Measurements from ENCODE around the gene ZNF410.
"Not testable (repeated sequence)": the region's sequence is repeated elsewhere in the genome, so short reads cannot be mapped to it uniquely, and the experiment has no call there.

Gene ZNF410

GRCh38 chr14:73865534-73866113, 21.0 kb upstream of the ZNF410 start:
- Histone ChIP-seq H3K27me3 (ENCODE audit: insufficient read depth, low read length) (no peaks in the 10 kb centered on the region), H3K4me3 (ENCODE audit: low read length) (no peak overlapping the region), H2AFZ (ENCODE audit: low read depth, low read length) (no peak overlapping the region), H3K4me1 (ENCODE audit: insufficient read depth, low read length) (no peaks in the 10 kb centered on the region), H3K9me3 (ENCODE audit: low read length) (no peaks in the 10 kb centered on the region), H3K36me3 (ENCODE audit: insufficient read depth, low read length) (peaks cover 21% of the 10 kb centered on the region)

- not testable (repeated sequence) for H3K4me3 ChIP-seq (ENCODE audit: low read length); H2AFZ ChIP-seq (ENCODE audit: low read depth, low read length); H3K36me3 ChIP-seq (ENCODE audit: insufficient read depth, low read length); H3K4me1 ChIP-seq (ENCODE audit: insufficient read depth, low read length); H3K9me3 ChIP-seq (ENCODE audit: low read length); H3K27me3 ChIP-seq (ENCODE audit: insufficient read depth, low read length)
These were observed 16.9 kb upstream of the ZNF410 start for GRCh38 chr14:73869754-73870153.

GRCh38 chr14:73870525-73871235, 16.0 kb upstream of the ZNF410 start:
- Histone ChIP-seq H3K27me3 (ENCODE audit: insufficient read depth, low read length) (no peaks in the 10 kb centered on the region), H3K36me3 (ENCODE audit: insufficient read depth, low read length) (peaks cover 3% of the 10 kb centered on the region), H3K4me3 (ENCODE audit: low read length) (no peak overlapping the region), H3K9me3 (ENCODE audit: low read length) (no peaks in the 10 kb centered on the region), H3K4me1 (ENCODE audit: insufficient read depth, low read length) (no peaks in the 10 kb centered on the region), H2AFZ (ENCODE audit: low read depth, low read length) (no peak overlapping the region)

GRCh38 chr14:73873660-73874059, 13.0 kb upstream of the ZNF410 start:
- Histone ChIP-seq H2AFZ (ENCODE audit: low read depth, low read length) (no peak overlapping the region), H3K4me1 (ENCODE audit: insufficient read depth, low read length) (no peaks in the 10 kb centered on the region), H3K9me3 (ENCODE audit: low read length) (no peaks in the 10 kb centered on the region), H3K36me3 (ENCODE audit: insufficient read depth, low read length) (peaks cover 3% of the 10 kb centered on the region), H3K4me3 (ENCODE audit: low read length) (no peak overlapping the region), H3K27me3 (ENCODE audit: insufficient read depth, low read length) (no peaks in the 10 kb centered on the region)

GRCh38 chr14:73877790-73878189, 8.9 kb upstream of the ZNF410 start:
- Histone ChIP-seq H3K9me3 (ENCODE audit: low read length) (no peaks in the 10 kb centered on the region), H3K27me3 (ENCODE audit: insufficient read depth, low read length) (no peaks in the 10 kb centered on the region), H3K4me3 (ENCODE audit: low read length) (no peak overlapping the region), H3K36me3 (ENCODE audit: insufficient read depth, low read length) (no peaks in the 10 kb centered on the region), H2AFZ (ENCODE audit: low read depth, low read length) (no peak overlapping the region), H3K4me1 (ENCODE audit: insufficient read depth, low read length) (no peaks in the 10 kb centered on the region)

- no peaks in the 10 kb centered on the region for H3K9me3 ChIP-seq (ENCODE audit: low read length)
- no peak overlapping the region for H3K4me3 ChIP-seq (ENCODE audit: low read length)
- H3K36me3 ChIP-seq (ENCODE audit: insufficient read depth, low read length) = no peaks in the 10 kb centered on the region
These were observed 8.2 kb upstream of the ZNF410 start for GRCh38 chr14:73878436-73878835.

GRCh38 chr14:73879027-73879426, 7.6 kb upstream of the ZNF410 start:
- no peak overlapping the region for H3K4me3 ChIP-seq (ENCODE audit: low read length)
- H3K4me1 ChIP-seq (ENCODE audit: insufficient read depth, low read length) = no peaks in the 10 kb centered on the region
- H3K27me3 ChIP-seq (ENCODE audit: insufficient read depth, low read length) = no peaks in the 10 kb centered on the region
- no peaks in the 10 kb centered on the region for H3K36me3 ChIP-seq (ENCODE audit: insufficient read depth, low read length)
- no peak overlapping the region for H2AFZ ChIP-seq (ENCODE audit: low read depth, low read length)
- no peaks in the 10 kb centered on the region for H3K9me3 ChIP-seq (ENCODE audit: low read length)

More at GRCh38 chr14:73878436-73878835, 8.2 kb upstream of the ZNF410 start:
- no peaks in the 10 kb centered on the region for H3K4me1 ChIP-seq (ENCODE audit: insufficient read depth, low read length)
- no peak overlapping the region for H2AFZ ChIP-seq (ENCODE audit: low read depth, low read length)
- no peaks in the 10 kb centered on the region for H3K27me3 ChIP-seq (ENCODE audit: insufficient read depth, low read length)

- Histone ChIP-seq H3K4me1 (ENCODE audit: insufficient read depth, low read length) (peaks cover 17% of the 10 kb centered on the region), H3K27me3 (ENCODE audit: insufficient read depth, low read length) (no peaks in the 10 kb centered on the region), H3K36me3 (ENCODE audit: insufficient read depth, low read length) (no peaks in the 10 kb centered on the region), H3K4me3 (ENCODE audit: low read length) (no peak overlapping the region), H2AFZ (ENCODE audit: low read depth, low read length) (no peak overlapping the region), H3K9me3 (ENCODE audit: low read length) (no peaks in the 10 kb centered on the region)
These were observed 2.0 kb upstream of the ZNF410 start for GRCh38 chr14:73884438-73885190.

- Histone ChIP-seq H3K27me3 (ENCODE audit: insufficient read depth, low read length) (no peaks in the 10 kb centered on the region), H3K4me3 (ENCODE audit: low read length) (peak overlapping the region; percentile 74), H3K9me3 (ENCODE audit: low read length) (no peaks in the 10 kb centered on the region), H2AFZ (ENCODE audit: low read depth, low read length) (peak overlapping the region; percentile 75), H3K4me1 (ENCODE audit: insufficient read depth, low read length) (peaks cover 19% of the 10 kb centered on the region), H3K36me3 (ENCODE audit: insufficient read depth, low read length) (peaks cover 5% of the 10 kb centered on the region)
These were observed 608 bp downstream of the ZNF410 start for GRCh38 chr14:73887318-73887616.

- peaks cover 6% of the 10 kb centered on the region for H3K36me3 ChIP-seq (ENCODE audit: insufficient read depth, low read length)
- H3K27me3 ChIP-seq (ENCODE audit: insufficient read depth, low read length) = no peaks in the 10 kb centered on the region
- H3K9me3 ChIP-seq (ENCODE audit: low read length) = no peaks in the 10 kb centered on the region
- H2AFZ ChIP-seq (ENCODE audit: low read depth, low read length) = no peak overlapping the region
- H3K4me3 ChIP-seq (ENCODE audit: low read length) = peak overlapping the region; percentile 74
- H3K4me1 ChIP-seq (ENCODE audit: insufficient read depth, low read length) = peaks cover 19% of the 10 kb centered on the region
These were observed 1.2 kb downstream of the ZNF410 start for GRCh38 chr14:73887694-73888459.

GRCh38 chr14:73888460-73888725, 1.7 kb downstream of the ZNF410 start:
- no peak overlapping the region for H2AFZ ChIP-seq (ENCODE audit: low read depth, low read length)
- H3K36me3 ChIP-seq (ENCODE audit: insufficient read depth, low read length) = peaks cover 11% of the 10 kb centered on the region
- H3K4me1 ChIP-seq (ENCODE audit: insufficient read depth, low read length) = peaks cover 19% of the 10 kb centered on the region
- peak overlapping the region; percentile 74 for H3K4me3 ChIP-seq (ENCODE audit: low read length)
- H3K27me3 ChIP-seq (ENCODE audit: insufficient read depth, low read length) = no peaks in the 10 kb centered on the region
- H3K9me3 ChIP-seq (ENCODE audit: low read length) = no peaks in the 10 kb centered on the region

- H3K9me3 ChIP-seq (ENCODE audit: low read length) = no peaks in the 10 kb centered on the region
- no peak overlapping the region for H2AFZ ChIP-seq (ENCODE audit: low read depth, low read length)
- H3K27me3 ChIP-seq (ENCODE audit: insufficient read depth, low read length) = no peaks in the 10 kb centered on the region
- peaks cover 17% of the 10 kb centered on the region for H3K36me3 ChIP-seq (ENCODE audit: insufficient read depth, low read length)
- peaks cover 19% of the 10 kb centered on the region for H3K4me1 ChIP-seq (ENCODE audit: insufficient read depth, low read length)
- H3K4me3 ChIP-seq (ENCODE audit: low read length) = no peak overlapping the region
These were observed 2.3 kb downstream of the ZNF410 start for GRCh38 chr14:73888971-73889370.

GRCh38 chr14:73889376-73889775, 2.7 kb downstream of the ZNF410 start:
- no peaks in the 10 kb centered on the region for H3K27me3 ChIP-seq (ENCODE audit: insufficient read depth, low read length)
- H3K4me1 ChIP-seq (ENCODE audit: insufficient read depth, low read length) = peaks cover 19% of the 10 kb centered on the region
- no peak overlapping the region for H3K4me3 ChIP-seq (ENCODE audit: low read length)
- no peaks in the 10 kb centered on the region for H3K9me3 ChIP-seq (ENCODE audit: low read length)
- no peak overlapping the region for H2AFZ ChIP-seq (ENCODE audit: low read depth, low read length)
- peaks cover 21% of the 10 kb centered on the region for H3K36me3 ChIP-seq (ENCODE audit: insufficient read depth, low read length)

All from neuron (in vitro differentiated cells).